ENCODE measurements around the gene SPTBN1. TPM values are rescaled to one million over a fixed set of nuclear protein-coding genes. Genes with fewer than 3 reads are reported as not detected.

Gene SPTBN1
- total and polyA plus RNA-seq, 9 of the 15 experiments (the other 6 are each of a cell fraction or from before 2014, with no cell fraction given), result 8.9 to 66.8 (median 31.4) TPM

- TF ChIP-seq SUPT5H (IDR thresholded peaks at IDR 0.05) (no peak), MECOM (CRISPR knock-in tag; IDR thresholded peaks at IDR 0.05) (no peak), CBX3 (IDR thresholded peaks at IDR 0.05; ENCODE audit: borderline replicate concordance in 1 of 2, low read length in 2 of 2) (no peak), CREM (IDR thresholded peaks at IDR 0.05; ENCODE audit: low read depth) (no peak), YBX1 (IDR thresholded peaks at IDR 0.05) (no peak), ELK3 (CRISPR knock-in tag; IDR thresholded peaks at IDR 0.05) (no peak), NCOR1 (IDR thresholded peaks at IDR 0.05) (no peak), ZNF316 (IDR thresholded peaks at IDR 0.05) (no peak), ZNF347 (CRISPR knock-in tag; IDR thresholded peaks at IDR 0.05; ENCODE audit: low read depth) (no peak), KAT2B (IDR thresholded peaks at IDR 0.05; ENCODE audit: low read depth, low read length) (no peak), KAT8 (IDR thresholded peaks at IDR 0.05; ENCODE audit: low read depth) (no peak), ZNF280B (CRISPR knock-in tag; IDR thresholded peaks at IDR 0.05) (no peak), ZNF133 (CRISPR knock-in tag; IDR thresholded peaks at IDR 0.05) (no peak), ZNF41 (CRISPR knock-in tag; conservative IDR thresholded peaks at IDR 0.05) (no peak)
- TF ChIP-seq, protein P1, sequence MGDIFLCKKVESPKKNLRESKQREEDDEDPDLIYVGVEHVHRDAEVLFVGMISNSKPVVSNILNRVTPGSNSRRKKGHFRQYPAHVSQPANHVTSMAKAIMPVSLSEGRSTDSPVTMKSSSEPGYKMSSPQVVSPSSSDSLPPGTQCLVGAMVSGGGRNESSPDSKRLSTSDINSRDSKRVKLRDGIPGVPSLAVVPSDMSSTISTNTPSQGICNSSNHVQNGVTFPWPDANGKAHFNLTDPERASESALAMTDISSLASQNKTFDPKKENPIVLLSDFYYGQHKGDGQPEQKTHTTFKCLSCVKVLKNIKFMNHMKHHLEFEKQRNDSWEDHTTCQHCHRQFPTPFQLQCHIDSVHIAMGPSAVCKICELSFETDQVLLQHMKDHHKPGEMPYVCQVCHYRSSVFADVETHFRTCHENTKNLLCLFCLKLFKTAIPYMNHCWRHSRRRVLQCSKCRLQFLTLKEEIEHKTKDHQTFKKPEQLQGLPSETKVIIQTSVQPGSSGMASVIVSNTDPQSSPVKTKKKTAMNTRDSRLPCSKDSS (IDR thresholded peaks at IDR 0.05; ENCODE audit: low read depth, partially characterized antibody), result no peak
- TF ChIP-seq, protein P2, sequence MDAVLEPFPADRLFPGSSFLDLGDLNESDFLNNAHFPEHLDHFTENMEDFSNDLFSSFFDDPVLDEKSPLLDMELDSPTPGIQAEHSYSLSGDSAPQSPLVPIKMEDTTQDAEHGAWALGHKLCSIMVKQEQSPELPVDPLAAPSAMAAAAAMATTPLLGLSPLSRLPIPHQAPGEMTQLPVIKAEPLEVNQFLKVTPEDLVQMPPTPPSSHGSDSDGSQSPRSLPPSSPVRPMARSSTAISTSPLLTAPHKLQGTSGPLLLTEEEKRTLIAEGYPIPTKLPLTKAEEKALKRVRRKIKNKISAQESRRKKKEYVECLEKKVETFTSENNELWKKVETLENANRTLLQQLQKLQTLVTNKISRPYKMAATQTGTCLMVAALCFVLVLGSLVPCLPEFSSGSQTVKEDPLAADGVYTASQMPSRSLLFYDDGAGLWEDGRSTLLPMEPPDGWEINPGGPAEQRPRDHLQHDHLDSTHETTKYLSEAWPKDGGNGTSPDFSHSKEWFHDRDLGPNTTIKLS (IDR thresholded peaks at IDR 0.05; ENCODE audit: borderline replicate concordance, low read depth), result no peak
- WGBS (ENCODE audit: insufficient coverage, low coverage, missing lambda C conversion rate), result 95% methylated on average over 4 of the region's 4 CpGs
- intact Hi-C loops (cut with micrococcal nuclease) (loop anchor here (5.0 kb wide), 1 partner anchor 35 kb away; no protein-coding TSS in a partner anchor), in situ Hi-C loops (cut with MboI) (no loop called here)
- no peak for FAIRE-seq
- Histone ChIP-seq H3K4me2 (ENCODE audit: insufficient read depth, low read length) (no peak overlapping the region), H3K27ac (ENCODE audit: extremely low read depth, low read depth, low read length) (no peak overlapping the region), H3K79me2 (ENCODE audit: control insufficient read depth, insufficient read depth, low read length) (no peaks in the 10 kb centered on the region), H3K9me3 (replicated peaks; ENCODE audit: control insufficient read depth, insufficient read depth, low read depth, low read length) (no peaks in the 10 kb centered on the region), H3K9ac (ENCODE audit: insufficient read depth in 1 of 2, low read depth in 2 of 2, low read length in 2 of 2) (no peak overlapping the region), H3K9me1 (ENCODE audit: control insufficient read depth, insufficient read depth, low read length) (no peaks in the 10 kb centered on the region), H3K36me3 (ENCODE audit: control insufficient read depth, insufficient read depth, low read length) (peaks cover 69% of the 10 kb centered on the region; the same call in 2 of the 3 replicates), H4K20me1 (replicated peaks; ENCODE audit: control insufficient read depth, insufficient read depth, low read length) (no peaks in the 10 kb centered on the region), H3K4me3 (no peak overlapping the region), H3K27me3 (ENCODE audit: control insufficient read depth in 2 of 2, insufficient read depth in 2 of 2, low read length in 2 of 2) (no peaks in the 10 kb centered on the region), H3K4me1 (replicated peaks in 1 of 2; ENCODE audit: control insufficient read depth in 2 of 2, insufficient read depth in 2 of 2, low read length in 2 of 2) (peaks cover 0 to 2% of the 10 kb centered on the region in 2 experiments; a peak in 1 of 5 replicates), H2AFZ (ENCODE audit: low read depth, low read length) (no peak overlapping the region)
- no peak for ATAC-seq
- no peak for DNase-seq (ENCODE audit: extremely low read depth in 1 of 4, low spot score in 3 of 4)
- ChIA-PET POLR2A (interaction anchor here (4.2 kb wide), 1 partner anchor 9 kb away, joined by 20 read pairs; no protein-coding TSS in a partner anchor), CTCF (ENCODE audit: low intra/inter-chr PET ratio) (no interaction called here)
- no TSS peak for BruUV-seq (replicated peaks)
Measured at GRCh38 chr2:54667266-54667639, 211.1 kb downstream of the SPTBN1 start.

Measured in K562 (cell line).